NB4 (cell line): ENCODE data around the gene TNS1.

Experiments
- POLR2A ChIP-seq: IDR thresholded peaks from 2 replicates; pipeline ENCODE4 v1.6.1; 2011; ENCODE audit warnings: mild to moderate bottlenecking; ENCODE audit not compliant: insufficient read length; ENCODE audit errors: extremely low read depth
- TF ChIP-seq, protein P1 (sequence below): IDR thresholded peaks from one replicate; pipeline ENCODE4 v1.5.1; 2012; ENCODE audit warnings: low read depth, low read length

DNA sequence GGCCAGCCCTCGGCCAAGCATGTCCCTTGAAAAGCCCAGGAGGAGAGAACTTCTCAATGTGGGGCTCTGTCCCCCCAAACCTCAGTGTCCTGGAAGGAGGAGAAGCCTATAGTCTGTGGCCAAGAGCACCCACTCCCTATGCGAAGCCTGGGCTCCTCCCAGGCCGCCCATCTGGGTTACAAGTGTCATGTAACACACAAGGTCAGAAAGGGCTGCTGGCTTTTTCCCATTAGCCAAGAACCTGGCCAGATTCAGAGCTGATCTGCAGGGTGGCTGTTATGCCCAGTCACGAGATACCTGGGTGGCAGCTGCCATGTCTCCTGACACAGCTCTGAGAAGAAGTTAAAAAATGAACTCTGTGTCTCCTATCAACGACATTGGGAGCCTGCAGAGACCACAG is 170.7 kb downstream of the TNS1 start:
- TF ChIP-seq, protein P1, sequence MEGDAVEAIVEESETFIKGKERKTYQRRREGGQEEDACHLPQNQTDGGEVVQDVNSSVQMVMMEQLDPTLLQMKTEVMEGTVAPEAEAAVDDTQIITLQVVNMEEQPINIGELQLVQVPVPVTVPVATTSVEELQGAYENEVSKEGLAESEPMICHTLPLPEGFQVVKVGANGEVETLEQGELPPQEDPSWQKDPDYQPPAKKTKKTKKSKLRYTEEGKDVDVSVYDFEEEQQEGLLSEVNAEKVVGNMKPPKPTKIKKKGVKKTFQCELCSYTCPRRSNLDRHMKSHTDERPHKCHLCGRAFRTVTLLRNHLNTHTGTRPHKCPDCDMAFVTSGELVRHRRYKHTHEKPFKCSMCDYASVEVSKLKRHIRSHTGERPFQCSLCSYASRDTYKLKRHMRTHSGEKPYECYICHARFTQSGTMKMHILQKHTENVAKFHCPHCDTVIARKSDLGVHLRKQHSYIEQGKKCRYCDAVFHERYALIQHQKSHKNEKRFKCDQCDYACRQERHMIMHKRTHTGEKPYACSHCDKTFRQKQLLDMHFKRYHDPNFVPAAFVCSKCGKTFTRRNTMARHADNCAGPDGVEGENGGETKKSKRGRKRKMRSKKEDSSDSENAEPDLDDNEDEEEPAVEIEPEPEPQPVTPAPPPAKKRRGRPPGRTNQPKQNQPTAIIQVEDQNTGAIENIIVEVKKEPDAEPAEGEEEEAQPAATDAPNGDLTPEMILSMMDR, result no peak
- no peak for TF ChIP-seq POLR2A
